ENCODE data around the gene OSBPL2.
A peak's percentile ranks its signal among the peaks of the same experiment; 100 is the strongest.

The OSBPL2 gene

GRCh38 chr20:62215991-62216635 lies 22.2 kb upstream of the OSBPL2 start:
- no peak for DNase-seq (ENCODE audit: extremely low spot score)
- CTCF ChIA-PET: interaction anchor here (1.2 kb wide), 1 partner anchor 19 kb away, joined by 3 read pairs; no protein-coding TSS in a partner anchor
- POLR2A ChIA-PET: no interaction called here
- TF ChIP-seq CTCF (IDR thresholded peaks at IDR 0.05; ENCODE audit: control extremely low read depth, extremely low read depth, low read depth, missing control alignments): no peak

- ChIA-PET POLR2A (no interaction called here), CTCF (interaction anchor here (1.2 kb wide), 1 partner anchor 18 kb away, joined by 3 read pairs; no protein-coding TSS in a partner anchor)
- TF ChIP-seq CTCF (IDR thresholded peaks at IDR 0.05; ENCODE audit: control extremely low read depth, extremely low read depth, low read depth, missing control alignments): no peak
- no peak for DNase-seq (ENCODE audit: extremely low spot score)
Measured at GRCh38 chr20:62216636-62217566, 21.4 kb upstream of the OSBPL2 start.

GRCh38 chr20:62217913-62218773 lies 20.2 kb upstream of the OSBPL2 start:
- no peak for TF ChIP-seq CTCF (IDR thresholded peaks at IDR 0.05; ENCODE audit: control extremely low read depth, extremely low read depth, low read depth, missing control alignments)
- ChIA-PET POLR2A (no interaction called here), CTCF (no interaction called here)
- DNase-seq (ENCODE audit: extremely low spot score): no peak

GRCh38 chr20:62219101-62219991 lies 19.0 kb upstream of the OSBPL2 start:
- no peak for DNase-seq (ENCODE audit: extremely low spot score)
- ChIA-PET CTCF (no interaction called here), POLR2A (no interaction called here)
- TF ChIP-seq CTCF (IDR thresholded peaks at IDR 0.05; ENCODE audit: control extremely low read depth, extremely low read depth, low read depth, missing control alignments): no peak

GRCh38 chr20:62219992-62220665 lies 18.2 kb upstream of the OSBPL2 start, which contains the start of gene HRH3:
Gene HRH3 (minus strand): TSS chr20:62220278. CDS start chr20:62219970, 308 bp downstream.
- CTCF ChIA-PET: no interaction called here
- peak; percentile 80 for DNase-seq (ENCODE audit: extremely low spot score)

More at GRCh38 chr20:62219992-62220665, 18.2 kb upstream of the OSBPL2 start, which contains the start of gene HRH3:
- POLR2A ChIA-PET: no interaction called here
- no peak for TF ChIP-seq CTCF (IDR thresholded peaks at IDR 0.05; ENCODE audit: control extremely low read depth, extremely low read depth, low read depth, missing control alignments)

Measured in GM10248 (cell line).